ENCODE data around the gene SDC3. TPM values are rescaled to one million over a fixed set of nuclear protein-coding genes. Genes with fewer than 3 reads are reported as not detected.

SDC3 gene
- polyA plus RNA-seq, 1 donor, result 51.8 TPM

DNA sequence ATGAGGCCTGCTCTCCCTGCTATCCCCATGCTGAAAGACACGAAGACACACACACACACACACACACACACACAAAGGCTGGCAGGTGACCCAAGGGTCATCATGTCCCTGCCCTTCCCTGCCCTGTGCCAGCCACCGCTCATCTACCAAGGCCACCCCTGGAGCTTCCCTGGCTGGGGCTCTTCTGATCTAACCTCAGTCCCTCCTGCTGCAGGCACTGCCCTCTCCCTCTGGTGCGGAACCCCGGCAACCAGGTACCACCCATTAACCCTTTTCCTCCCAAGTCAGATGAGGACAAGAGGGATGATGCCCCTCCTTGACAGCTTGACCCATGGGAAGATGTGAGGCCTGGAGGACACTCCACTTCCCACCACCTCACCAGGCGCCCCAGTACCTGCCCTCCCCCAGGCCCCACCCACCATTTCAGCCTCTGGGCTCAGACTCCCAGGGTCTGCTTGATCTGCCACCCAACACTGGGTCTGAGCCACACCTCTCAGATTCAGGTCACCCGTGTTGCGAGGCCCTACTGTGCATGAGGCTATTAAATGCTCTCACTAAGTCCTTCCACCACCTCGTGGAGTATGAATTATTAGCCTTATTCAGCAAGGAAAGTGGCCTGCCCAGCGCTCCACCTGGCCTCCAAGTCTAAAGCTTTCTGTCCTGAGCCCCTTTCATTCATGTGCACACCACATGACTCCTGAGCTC lies 2.5 kb downstream of the SDC3 start:
- no CpG with 5 or more reads among the region's 9 CpGs for WGBS (ENCODE audit: insufficient coverage, low lambda C conversion rate)
- peaks cover 2% of the 10 kb centered on the region for H3K36me3 ChIP-seq (ENCODE audit: control insufficient read depth, insufficient read depth, low read length)
- DNase-seq, result no peak
- H3K27ac ChIP-seq (ENCODE audit: low read length), result no peak overlapping the region
- peaks cover 4% of the 10 kb centered on the region for H3K9me3 ChIP-seq (ENCODE audit: control insufficient read depth, low read depth, low read length)
- H3K4me1 ChIP-seq (ENCODE audit: control insufficient read depth, insufficient read depth, low read length), result peaks cover 10% of the 10 kb centered on the region
- H3K27me3 ChIP-seq (ENCODE audit: control insufficient read depth, insufficient read depth, low read length), result peaks cover 8% of the 10 kb centered on the region
- no peak overlapping the region for H3K4me3 ChIP-seq (ENCODE audit: low read length)

DNA sequence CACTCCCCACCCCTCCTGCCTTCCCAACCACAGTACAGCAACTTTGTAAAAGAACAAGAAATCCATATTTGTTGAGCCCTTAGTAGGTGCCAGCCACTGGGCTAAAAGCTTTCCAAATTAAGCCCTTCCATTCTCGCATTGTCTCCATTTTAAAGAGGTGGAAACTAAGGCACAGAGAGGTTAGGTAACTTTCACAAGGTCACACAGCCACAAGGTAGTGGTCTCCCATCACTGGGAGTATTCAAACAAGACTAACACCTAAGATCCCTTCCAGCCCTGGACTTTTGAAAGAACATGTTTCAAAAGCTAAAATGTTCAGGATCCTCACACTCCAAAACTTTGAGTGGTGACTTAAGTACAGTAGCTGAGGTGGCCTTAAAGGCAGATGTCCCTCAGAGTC lies 3.2 kb downstream of the SDC3 start:
- H3K4me1 ChIP-seq (ENCODE audit: control insufficient read depth, insufficient read depth, low read length), result peaks cover 7% of the 10 kb centered on the region
- no peak for DNase-seq
- H3K9me3 ChIP-seq (ENCODE audit: control insufficient read depth, low read depth, low read length), result peaks cover 4% of the 10 kb centered on the region
- no peak overlapping the region for H3K27ac ChIP-seq (ENCODE audit: low read length)
- H3K4me3 ChIP-seq (ENCODE audit: low read length), result no peak overlapping the region
- WGBS (ENCODE audit: insufficient coverage, low lambda C conversion rate), result no CpG with 5 or more reads among the region's 1 CpG
- H3K27me3 ChIP-seq (ENCODE audit: control insufficient read depth, insufficient read depth, low read length), result peaks cover 8% of the 10 kb centered on the region
- H3K36me3 ChIP-seq (ENCODE audit: control insufficient read depth, insufficient read depth, low read length), result peaks cover 2% of the 10 kb centered on the region

DNA sequence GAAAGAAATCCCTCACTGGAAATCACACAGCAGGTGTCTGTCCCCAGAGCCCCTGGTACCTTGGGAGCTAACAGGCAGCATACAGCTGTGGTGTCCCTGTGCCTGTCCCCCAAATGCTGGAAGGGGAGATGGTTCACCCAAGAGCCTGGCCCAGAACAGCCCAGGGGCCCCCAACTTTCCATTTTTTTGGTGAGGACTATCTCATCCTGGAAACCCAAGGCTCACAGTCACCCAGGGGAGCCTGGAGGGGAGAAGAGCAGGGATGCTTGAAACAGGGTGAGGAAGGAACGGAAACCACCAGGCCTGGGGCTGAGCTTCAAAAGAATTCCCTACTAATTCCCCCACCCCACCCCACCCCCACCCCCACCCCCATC lies 3.6 kb downstream of the SDC3 start:
- no peak overlapping the region for H3K4me3 ChIP-seq (ENCODE audit: low read length)
- peaks cover 2% of the 10 kb centered on the region for H3K36me3 ChIP-seq (ENCODE audit: control insufficient read depth, insufficient read depth, low read length)
- H3K27ac ChIP-seq (ENCODE audit: low read length), result no peak overlapping the region
- WGBS (ENCODE audit: insufficient coverage, low lambda C conversion rate), result no CpG with 5 or more reads among the region's 1 CpG
- peaks cover 8% of the 10 kb centered on the region for H3K27me3 ChIP-seq (ENCODE audit: control insufficient read depth, insufficient read depth, low read length)
- H3K9me3 ChIP-seq (ENCODE audit: control insufficient read depth, low read depth, low read length), result peaks cover 4% of the 10 kb centered on the region
- peaks cover 6% of the 10 kb centered on the region for H3K4me1 ChIP-seq (ENCODE audit: control insufficient read depth, insufficient read depth, low read length)
- DNase-seq, result no peak

DNA sequence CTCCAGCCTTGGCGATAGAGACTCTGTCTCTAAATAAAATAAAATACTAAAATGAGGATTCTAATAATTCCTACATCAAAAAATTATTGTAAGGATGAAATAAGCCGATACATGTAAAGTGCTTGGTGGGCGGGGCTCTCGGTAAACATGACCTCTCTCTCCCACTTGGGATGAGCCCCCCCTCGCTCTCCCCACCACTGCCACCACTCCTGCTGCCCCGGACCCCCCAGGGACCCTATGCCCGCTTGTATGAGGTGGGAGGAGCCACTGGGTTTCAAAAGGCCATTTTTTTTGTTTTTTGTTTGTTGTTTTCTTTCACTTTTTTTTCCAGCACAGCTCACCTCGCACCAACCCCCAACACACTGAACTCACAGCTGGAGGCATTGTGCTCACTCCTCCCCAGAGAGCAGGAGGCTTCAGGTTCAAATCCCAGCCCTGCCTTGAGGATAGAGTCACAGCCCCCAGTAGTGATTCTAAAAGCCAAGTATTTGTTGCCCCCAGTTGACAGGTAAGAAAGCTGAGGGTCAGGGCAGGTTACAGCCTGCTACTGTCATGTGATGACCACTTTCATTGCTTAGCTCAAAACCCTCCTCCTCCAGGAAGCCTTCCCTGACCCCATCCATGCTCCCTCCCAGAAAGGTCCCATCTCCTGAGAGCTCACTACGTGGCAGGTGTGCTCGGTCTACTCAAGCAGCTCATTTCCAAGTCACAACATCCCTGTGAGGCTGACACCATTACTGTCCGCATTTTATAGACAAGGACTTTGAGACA lies 4.2 kb downstream of the SDC3 start:
- no peak for DNase-seq
- Histone ChIP-seq H3K9me3 (ENCODE audit: control insufficient read depth, low read depth, low read length) (peaks cover 4% of the 10 kb centered on the region), H3K4me1 (ENCODE audit: control insufficient read depth, insufficient read depth, low read length) (peaks cover 6% of the 10 kb centered on the region), H3K36me3 (ENCODE audit: control insufficient read depth, insufficient read depth, low read length) (peaks cover 2% of the 10 kb centered on the region), H3K27me3 (ENCODE audit: control insufficient read depth, insufficient read depth, low read length) (peaks cover 8% of the 10 kb centered on the region), H3K4me3 (ENCODE audit: low read length) (no peak overlapping the region), H3K27ac (ENCODE audit: low read length) (no peak overlapping the region)
- 0% methylated on average over 1 of the region's 11 CpGs for WGBS (ENCODE audit: insufficient coverage, low lambda C conversion rate)

DNA sequence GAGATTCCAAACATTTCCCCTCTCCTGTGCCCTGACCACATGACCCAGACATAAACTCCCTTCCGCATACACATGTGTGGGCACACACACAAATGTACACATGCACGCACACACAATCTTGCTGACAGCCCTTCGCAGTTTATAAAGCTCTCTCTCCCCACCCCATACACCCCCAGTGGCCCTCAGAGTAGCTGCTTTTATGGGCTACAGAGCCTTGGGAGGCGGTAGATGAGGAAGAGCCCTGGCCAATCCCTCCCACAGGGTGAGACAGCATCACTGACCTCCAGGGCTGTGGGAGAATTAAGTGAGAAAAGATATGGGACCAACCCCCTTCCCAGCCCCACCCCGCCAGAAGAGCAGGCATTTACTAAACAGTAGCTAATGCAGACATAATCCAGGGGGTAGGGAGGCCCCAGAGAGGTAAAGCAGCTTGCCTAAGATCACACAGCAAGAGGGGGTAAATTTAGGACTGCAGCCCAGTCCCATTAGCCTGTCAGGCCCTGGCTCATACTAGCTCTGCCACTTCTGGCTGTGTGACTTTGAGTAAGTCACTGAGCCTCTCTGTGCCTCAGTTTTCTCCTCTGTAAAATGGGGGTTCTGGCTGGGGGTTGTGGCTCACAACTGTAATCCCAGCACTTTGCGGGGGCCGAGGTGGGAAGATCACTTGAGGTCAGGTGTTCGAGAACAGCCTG lies 5.1 kb downstream of the SDC3 start:
- peaks cover 8% of the 10 kb centered on the region for H3K27me3 ChIP-seq (ENCODE audit: control insufficient read depth, insufficient read depth, low read length)
- no peak overlapping the region for H3K4me3 ChIP-seq (ENCODE audit: low read length)
- H3K27ac ChIP-seq (ENCODE audit: low read length), result no peak overlapping the region
- no CpG with 5 or more reads among the region's 8 CpGs for WGBS (ENCODE audit: insufficient coverage, low lambda C conversion rate)
- H3K9me3 ChIP-seq (ENCODE audit: control insufficient read depth, low read depth, low read length), result peaks cover 4% of the 10 kb centered on the region
- no peak for DNase-seq
- H3K36me3 ChIP-seq (ENCODE audit: control insufficient read depth, insufficient read depth, low read length), result peaks cover 2% of the 10 kb centered on the region
- H3K4me1 ChIP-seq (ENCODE audit: control insufficient read depth, insufficient read depth, low read length), result peaks cover 3% of the 10 kb centered on the region

DNA sequence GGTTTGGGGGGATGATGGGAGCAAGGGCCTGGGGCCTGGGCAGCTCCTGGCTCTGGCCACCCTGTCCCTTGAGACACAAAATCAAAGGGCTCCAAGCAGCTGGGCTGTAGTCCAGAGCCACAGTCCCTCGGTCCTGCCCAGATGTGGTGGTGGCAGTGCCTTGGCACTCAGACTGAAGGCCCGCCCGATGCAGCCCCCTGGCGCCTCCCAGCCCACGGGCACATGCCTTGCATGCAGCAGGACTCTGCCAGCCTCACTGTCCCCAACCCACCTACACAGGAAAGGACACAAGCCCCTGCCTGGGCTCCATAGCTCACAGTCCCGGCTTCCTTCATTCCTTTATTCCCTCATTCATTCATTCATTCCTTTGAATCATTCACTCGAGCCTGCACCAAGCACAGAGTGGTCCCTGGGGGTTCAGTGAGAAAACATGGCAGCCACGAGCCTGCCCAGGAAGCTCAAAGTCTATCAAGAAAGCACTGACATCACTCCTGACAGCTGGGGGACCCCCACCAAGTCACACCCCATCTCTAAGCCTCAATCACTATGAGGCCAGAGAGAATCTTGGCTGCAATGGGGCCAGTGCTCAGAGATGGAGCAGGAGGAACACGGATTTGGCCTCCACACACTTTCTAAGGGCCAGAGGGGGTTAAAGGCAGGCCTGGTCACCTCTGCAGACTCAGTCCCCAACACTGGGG lies 5.8 kb downstream of the SDC3 start:
- Histone ChIP-seq H3K27me3 (ENCODE audit: control insufficient read depth, insufficient read depth, low read length) (peaks cover 5% of the 10 kb centered on the region), H3K9me3 (ENCODE audit: control insufficient read depth, low read depth, low read length) (peaks cover under 1% of the 10 kb centered on the region), H3K27ac (ENCODE audit: low read length) (no peak overlapping the region), H3K4me1 (ENCODE audit: control insufficient read depth, insufficient read depth, low read length) (peaks cover 3% of the 10 kb centered on the region), H3K36me3 (ENCODE audit: control insufficient read depth, insufficient read depth, low read length) (peaks cover 2% of the 10 kb centered on the region), H3K4me3 (ENCODE audit: low read length) (no peak overlapping the region)
- no CpG with 5 or more reads among the region's 9 CpGs for WGBS (ENCODE audit: insufficient coverage, low lambda C conversion rate)
- no peak for DNase-seq

DNA sequence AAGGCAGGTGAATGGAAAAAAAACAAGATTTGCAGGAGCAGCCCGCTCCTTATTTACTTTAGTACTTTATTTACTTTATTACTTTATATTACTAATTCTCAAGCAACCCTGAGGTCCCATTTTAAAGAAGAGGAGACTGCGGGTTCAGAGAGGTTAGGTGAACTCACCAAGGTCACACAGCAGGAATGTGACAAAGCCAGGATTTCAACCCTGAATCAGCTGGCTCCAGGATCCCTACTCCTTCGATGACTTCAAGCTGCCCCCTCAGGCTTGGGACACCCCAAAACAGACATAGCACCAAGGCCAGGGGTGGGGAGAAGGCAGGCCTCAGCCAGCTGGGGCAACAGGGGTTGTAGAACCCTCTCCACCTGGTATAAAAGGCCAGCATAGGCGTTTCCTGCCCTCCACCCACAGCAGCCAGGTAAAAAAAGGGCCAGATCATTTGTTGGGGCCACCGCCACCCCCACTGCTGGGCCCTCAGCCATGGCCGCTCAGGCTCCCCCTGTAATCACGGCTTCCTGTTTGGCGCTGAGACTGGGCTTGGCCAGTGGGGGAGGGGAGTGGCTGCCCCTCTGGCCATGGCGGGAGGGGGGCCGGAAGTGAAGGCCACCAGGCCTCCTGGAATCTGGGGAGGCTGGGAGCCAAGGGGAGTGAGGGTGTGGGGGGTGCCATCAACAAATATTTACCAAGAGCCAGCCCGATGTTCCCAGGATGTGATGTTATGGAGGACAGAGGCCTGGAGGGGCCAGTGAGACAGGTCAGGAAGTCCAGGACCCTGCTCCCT lies 6.6 kb downstream of the SDC3 start:
- Histone ChIP-seq H3K4me1 (ENCODE audit: control insufficient read depth, insufficient read depth, low read length) (peaks cover 5% of the 10 kb centered on the region), H3K4me3 (ENCODE audit: low read length) (no peak overlapping the region), H3K27ac (ENCODE audit: low read length) (no peak overlapping the region), H3K27me3 (ENCODE audit: control insufficient read depth, insufficient read depth, low read length) (no peaks in the 10 kb centered on the region), H3K36me3 (ENCODE audit: control insufficient read depth, insufficient read depth, low read length) (peaks cover 2% of the 10 kb centered on the region), H3K9me3 (ENCODE audit: control insufficient read depth, low read depth, low read length) (no peaks in the 10 kb centered on the region)
- WGBS (ENCODE audit: insufficient coverage, low lambda C conversion rate), result no CpG with 5 or more reads among the region's 11 CpGs
- DNase-seq, result no peak

DNA sequence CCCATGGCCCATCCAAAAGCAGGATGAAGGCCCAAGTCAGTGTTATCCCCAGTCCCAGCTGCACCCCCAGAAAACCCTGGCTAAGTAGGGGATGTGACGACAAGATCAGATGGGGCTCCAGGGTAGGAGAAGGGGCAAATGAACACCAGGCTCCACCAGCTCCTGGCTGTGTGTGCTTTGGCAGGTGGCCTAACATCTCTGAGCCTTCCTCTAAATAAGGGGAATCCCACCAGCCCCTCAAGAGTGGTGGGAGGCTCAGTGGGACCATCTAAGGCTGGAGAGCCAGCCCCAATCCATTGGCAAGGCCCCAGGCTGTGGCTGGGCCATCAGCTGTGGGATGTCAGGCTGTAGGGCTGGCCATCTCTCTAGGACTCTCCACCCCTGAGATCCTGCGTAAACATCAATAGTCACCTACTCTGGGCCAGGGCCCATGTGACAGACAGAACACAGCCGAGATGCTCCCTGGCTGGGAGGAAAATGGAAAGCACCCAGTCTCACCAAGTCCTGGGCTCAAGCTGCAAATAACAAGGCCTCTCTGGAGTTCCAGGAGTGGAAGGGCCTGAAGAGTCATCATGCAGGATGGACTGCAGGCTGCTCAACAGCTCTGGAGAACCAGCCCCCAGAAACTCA lies 7.5 kb downstream of the SDC3 start:
- Histone ChIP-seq H3K9me3 (ENCODE audit: control insufficient read depth, low read depth, low read length) (no peaks in the 10 kb centered on the region), H3K27me3 (ENCODE audit: control insufficient read depth, insufficient read depth, low read length) (no peaks in the 10 kb centered on the region), H3K36me3 (ENCODE audit: control insufficient read depth, insufficient read depth, low read length) (peaks cover 2% of the 10 kb centered on the region), H3K4me1 (ENCODE audit: control insufficient read depth, insufficient read depth, low read length) (peaks cover 9% of the 10 kb centered on the region), H3K27ac (ENCODE audit: low read length) (no peak overlapping the region), H3K4me3 (ENCODE audit: low read length) (no peak overlapping the region)
- no CpG with 5 or more reads among the region's 3 CpGs for WGBS (ENCODE audit: insufficient coverage, low lambda C conversion rate)
- no peak for DNase-seq

DNA sequence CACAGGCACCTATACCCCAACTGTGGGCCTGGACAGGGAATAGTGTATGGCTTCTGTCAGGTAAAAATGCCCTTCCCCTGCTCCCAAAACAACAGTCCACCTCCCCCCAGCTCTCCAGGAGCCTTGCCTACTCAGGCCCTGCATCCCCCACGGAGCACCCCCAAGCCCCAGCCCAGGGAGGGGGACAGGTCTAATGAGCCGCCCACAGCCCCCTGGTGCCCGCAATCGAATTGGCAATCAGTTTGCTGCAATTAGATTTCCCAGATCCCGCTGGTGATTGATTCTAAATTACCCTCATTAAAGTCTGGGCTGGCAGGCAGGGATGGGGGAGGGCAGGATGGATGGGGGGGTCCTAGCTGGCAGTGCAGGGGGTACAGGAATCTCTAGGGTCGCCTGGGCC lies 8.1 kb downstream of the SDC3 start:
- no peak overlapping the region for H3K27ac ChIP-seq (ENCODE audit: low read length)
- peaks cover 9% of the 10 kb centered on the region for H3K4me1 ChIP-seq (ENCODE audit: control insufficient read depth, insufficient read depth, low read length)
- no peaks in the 10 kb centered on the region for H3K27me3 ChIP-seq (ENCODE audit: control insufficient read depth, insufficient read depth, low read length)
- no peak overlapping the region for H3K4me3 ChIP-seq (ENCODE audit: low read length)
- WGBS (ENCODE audit: insufficient coverage, low lambda C conversion rate), result no CpG with 5 or more reads among the region's 6 CpGs
- no peak for DNase-seq
- peaks cover 2% of the 10 kb centered on the region for H3K36me3 ChIP-seq (ENCODE audit: control insufficient read depth, insufficient read depth, low read length)
- H3K9me3 ChIP-seq (ENCODE audit: control insufficient read depth, low read depth, low read length), result no peaks in the 10 kb centered on the region
